HG02870 (cell line): ENCODE data around the gene TBR1.

Experiments
- ATAC-seq: cut with Tn5 transposase; IDR thresholded peaks from one replicate; pipeline ENCODE4 v1.9.1; 2021; ENCODE audit warnings: mild to moderate bottlenecking, moderate library complexity; ENCODE audit not compliant: unreplicated experiment

TBR1 gene

DNA sequence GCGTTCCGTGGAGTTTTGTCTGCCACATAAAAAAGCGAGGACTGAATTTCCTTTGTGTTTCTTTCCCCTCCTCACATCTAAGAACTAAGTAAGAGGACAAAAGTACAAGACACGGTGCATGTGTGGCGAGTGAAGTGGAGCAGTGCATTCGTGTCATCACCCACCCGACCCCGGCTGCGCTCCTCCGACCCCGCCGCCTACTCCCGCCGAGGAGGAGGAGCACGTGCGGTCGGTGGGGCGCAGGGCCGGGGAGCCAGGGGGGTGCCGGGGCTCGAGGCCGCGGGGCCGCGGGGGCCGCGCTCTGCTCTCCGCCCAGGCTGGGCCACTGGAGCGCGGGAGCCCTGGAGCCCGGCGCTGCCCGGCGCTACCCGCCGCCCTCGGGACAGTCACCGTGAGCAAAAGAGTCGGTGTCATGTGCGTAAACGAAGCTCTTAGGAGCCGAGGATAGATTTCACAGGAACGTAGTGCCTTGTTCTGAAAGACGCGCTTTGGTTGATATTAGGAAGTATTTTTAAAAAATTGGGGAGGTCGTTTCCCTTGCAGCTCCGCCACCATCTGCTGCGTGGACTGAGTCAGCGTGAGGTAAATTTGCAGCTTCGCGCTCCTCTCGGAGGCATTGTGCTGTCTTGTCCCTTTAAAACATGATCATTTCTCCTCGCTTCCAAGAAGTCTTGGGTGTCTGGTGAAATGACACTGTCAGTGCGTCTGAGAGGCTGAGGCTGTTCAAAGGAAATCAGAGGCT lies 11.0 kb downstream of the TBR1 start:
- no peak for ATAC-seq

DNA sequence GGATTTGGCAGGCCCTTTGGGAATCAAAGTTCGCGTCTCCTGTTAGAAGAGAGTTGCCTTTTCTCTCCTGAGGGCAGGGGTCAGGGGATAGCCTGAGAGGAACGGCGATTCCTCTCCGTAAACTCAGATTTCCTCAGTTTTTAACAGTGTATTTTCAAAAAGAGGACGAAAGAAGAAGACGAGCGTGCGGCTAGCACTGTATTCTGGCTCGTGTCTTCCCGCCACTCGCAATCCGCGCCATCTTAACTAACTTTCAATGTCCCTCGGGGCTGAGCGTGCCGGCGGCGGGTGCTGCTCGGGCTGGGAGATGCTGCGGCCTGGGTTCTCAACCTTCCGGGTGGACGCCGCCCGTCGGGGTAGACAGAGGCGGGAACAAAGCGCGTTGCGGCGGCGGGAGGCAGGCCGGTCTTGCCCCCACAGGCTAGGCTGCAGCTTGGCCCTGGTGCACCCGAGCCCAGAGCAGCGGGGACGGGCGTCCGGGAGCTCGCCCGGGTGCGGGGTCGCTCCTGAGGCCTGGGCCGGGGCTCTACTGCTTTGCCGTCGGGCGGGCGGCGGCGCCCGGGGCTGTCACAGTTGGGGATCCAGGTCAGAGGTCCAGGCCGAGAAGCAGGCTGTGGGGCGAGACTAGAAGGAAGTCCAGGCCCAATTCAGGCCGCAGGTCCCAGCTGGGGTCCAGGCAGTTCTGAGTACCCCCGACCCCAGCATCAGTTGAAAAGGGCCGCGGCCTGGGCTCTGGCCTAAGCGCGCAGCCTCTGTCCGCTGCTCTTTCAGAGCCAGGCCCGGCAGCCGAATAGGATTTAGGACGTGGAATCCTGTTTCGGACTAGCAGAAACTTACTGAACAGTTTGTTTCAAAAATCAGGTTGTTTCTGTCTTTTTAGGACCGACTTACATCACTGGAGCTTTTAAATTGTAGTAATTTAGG lies 11.8 kb downstream of the TBR1 start:
- ATAC-seq = no peak

DNA sequence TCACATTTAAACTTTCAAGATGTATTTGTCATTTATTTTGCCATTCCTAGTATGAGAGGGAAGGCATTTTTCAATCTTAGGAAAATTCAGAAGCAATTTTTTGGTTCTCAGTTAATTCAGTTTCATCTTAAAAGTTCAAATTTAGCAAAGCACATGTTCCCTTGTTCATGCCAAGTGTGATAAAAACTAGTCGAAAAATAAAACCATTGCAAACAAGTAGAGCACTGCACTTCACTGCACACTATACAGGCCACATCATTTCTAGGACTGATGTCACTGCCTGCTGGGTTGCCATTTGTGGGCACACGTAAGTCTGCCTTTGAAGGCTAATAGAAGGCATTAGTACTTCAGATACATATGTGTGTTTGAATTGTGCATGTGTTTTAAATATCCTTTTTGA lies 14.3 kb downstream of the TBR1 start:
- ATAC-seq = no peak

DNA sequence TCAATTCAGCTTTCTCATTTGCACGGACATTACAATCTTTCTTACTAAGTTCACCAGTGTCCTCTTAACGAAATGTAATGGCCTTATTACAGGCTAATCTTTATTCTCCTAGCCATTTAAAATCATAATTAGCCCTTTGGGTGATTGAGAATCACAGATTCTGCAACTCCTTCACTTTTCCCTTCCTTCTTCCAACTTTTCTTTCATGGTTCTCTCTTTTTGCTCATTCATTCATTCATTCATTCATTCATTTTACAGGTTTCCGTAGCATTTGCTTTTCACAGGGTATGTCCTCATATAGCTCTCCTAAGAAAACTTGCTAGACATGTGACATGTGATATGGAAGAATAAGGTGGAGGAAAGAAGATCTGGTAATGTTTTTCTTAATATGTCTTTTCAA lies 16.0 kb downstream of the TBR1 start:
- no peak for ATAC-seq

DNA sequence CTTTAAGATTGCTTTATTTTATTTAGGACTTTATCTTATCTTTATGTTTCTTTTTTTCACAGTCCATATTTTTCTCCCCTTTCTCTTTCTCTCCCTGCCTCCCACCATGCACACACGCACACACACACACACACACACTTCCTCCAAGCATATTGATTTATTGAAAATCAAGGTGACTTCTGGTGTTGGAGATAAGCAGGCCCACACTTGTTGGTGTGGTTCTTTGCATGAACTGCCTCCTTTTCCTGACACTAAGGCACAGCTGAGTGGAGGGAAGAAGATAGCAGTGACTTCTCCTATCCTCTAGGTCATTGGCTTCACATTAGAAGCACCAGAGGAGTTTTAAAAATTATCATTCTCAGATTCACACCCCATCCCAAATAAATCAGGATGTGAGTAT lies 18.0 kb downstream of the TBR1 start:
- ATAC-seq = no peak

DNA sequence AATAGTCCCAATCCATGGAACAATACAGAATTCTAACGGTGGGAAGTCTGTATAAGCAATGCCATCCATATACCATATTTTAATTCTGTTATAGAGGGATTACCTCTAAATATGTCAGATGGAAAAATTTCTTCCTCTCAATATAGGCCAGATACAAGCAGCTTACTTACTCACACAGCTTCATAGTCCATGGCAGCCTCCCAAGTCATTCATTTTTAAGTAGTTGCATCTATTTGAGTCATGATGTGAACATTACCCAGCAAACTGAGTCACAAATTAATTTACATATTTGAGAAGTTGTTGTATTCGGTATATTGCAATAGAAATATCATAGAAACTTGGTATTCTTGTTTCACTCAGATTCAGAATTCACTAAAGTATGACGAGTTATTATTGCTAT lies 20.3 kb downstream of the TBR1 start:
- no peak for ATAC-seq

DNA sequence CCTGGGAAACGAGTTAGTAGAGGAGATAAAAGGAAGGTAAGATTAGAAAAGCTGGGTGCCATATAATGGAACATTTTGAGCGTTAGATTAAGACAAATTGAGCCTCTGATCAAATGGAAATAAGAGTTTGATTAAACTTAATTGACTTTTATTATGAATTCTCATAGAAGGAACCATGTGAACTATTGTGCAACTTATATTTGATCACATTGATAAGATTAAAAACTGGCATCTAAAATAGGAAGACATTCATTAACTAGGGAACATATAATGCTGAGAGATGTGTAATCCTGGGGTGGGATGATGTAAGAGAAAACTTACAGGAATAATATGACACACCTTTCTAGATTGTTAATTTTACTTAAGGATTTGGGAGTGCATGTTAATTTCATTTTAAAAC lies 22.5 kb downstream of the TBR1 start:
- ATAC-seq = no peak

DNA sequence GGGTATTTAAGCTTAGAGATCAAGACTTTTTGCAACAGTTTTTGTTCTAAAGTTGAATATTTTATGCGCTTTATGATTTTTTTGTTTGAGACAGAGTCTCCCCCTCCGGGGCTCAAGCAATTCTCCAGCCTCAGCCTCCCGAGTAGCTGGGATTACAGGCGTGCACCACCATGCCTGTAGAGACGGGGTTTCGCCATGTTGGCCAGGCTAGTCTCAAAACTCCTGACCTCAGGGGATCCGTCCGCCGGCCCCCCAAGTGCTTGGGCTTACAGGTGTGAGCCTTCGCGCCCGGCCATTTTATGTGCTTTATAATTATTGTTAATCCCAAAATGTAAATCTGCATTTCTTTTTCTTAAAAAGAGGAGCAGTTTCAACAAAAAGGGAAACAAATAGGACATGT lies 29.0 kb downstream of the TBR1 start:
- no peak for ATAC-seq

DNA sequence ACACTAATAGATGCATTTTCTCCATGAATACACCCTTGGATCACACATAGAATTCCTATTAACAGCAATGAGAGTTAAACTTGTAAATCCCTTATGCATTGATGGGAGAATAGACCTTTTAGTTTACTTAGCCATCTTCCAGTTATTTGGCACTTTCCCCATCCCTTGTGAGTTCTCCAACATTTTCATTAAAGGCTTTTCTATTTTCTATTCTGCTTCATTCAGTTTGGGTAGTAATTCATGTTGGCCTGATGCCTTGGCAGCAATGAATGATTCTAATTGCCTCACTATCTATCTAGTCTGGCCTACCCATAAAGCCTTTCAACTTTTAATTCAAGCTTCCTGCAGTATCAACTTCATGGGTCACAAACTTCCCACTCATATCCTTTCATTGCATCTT lies 32.3 kb downstream of the TBR1 start:
- ATAC-seq = no peak

DNA sequence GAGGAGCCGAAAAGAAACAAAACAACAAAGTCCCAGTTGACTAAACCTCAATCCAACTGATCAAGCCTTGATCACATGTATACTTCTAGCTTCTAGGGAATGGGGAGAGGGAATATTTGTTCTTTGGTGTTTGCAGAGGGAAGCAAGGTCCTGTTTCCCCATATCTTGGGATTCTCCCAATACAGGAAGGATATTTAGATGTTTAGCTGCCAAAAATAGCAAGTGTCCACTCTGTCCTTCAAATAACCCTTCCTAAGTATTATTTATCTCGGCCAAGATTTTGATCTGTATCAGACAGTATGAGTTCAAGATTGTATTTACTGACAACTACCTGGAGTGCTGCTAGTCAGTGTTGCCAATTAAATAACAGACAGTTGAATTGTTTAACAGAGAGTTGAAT lies 55.5 kb downstream of the TBR1 start:
- ATAC-seq = no peak

DNA sequence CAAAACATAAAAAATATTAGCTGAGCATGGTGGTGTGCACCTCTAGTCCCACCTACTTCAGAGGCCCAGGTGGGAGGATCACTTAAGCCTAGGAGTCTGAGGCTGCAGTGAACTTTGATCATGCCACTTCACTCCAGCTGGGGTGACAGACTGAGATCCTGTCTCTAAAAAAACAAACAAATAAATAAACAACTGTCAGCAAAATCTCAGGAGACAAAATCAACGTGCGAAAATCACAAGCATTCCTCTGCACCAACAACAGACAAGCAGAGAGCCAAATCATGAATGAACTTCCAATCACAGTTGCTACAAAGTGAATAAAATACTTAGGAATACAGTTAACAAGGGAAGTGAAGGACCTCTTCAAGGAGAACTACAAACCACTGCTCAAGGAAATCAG lies 58.8 kb downstream of the TBR1 start:
- no peak for ATAC-seq
